ENCODE measurements around the gene B3GNT3. TPM values are rescaled to one million over a fixed set of nuclear protein-coding genes. Genes with fewer than 3 reads are reported as not detected.
A peak's percentile ranks its signal among the peaks of the same experiment; 100 is the strongest.

The B3GNT3 gene
- total and polyA plus RNA-seq, 2 of the 13 experiments (the other 11 are each of a cell fraction or from before 2014, with no cell fraction given): 0.86 to 4.0 TPM

DNA sequence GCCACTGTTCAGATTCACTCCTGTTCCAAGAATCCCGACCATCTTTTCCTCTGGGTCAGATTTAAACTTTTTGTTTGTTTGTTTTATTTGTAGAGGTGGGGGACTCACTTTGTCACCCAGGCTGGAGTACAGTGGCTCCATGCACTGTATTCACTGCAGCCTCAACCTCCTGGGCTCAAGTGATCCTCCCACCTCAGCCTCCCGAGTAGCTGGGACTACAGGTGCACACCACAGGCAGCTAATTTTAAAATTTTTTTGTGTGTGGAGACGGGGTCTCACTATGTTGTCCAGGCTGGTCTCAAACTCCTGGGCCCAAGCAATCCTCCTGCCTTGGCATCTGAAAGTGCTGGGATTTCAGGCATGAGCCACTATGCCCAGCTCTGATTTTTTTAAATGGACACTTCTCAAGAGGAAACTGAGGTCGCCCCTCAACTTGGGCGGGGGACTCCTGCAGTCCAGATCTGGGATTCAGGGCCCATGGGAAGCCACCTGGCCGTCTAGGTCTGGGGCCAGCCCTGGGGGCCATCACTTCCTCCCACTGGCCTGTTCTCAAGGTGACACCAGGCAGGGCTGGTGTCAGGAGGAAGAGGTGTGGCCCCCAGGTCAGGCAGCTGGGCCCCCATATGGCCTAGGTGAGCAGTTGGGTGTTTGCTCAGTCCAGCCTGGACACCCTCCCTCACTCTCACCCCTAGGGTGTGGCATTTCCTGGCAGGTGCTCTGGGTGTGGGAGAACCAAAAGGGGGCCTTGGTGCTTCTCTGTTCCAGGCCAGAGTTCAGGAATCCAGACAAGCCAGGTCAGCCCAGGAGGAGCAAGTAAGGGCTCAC, 1.3 kb downstream of the B3GNT3 start (continued):
- TF ChIP-seq ZNF776 (CRISPR knock-in tag; IDR thresholded peaks at IDR 0.05): no peak
- TF ChIP-seq MATR3 (CRISPR knock-in tag; IDR thresholded peaks at IDR 0.05): no peak
- no peak for TF ChIP-seq CCDC6 (CRISPR knock-in tag; IDR thresholded peaks at IDR 0.05)
- TF ChIP-seq SOX5 (CRISPR knock-in tag; IDR thresholded peaks at IDR 0.05; ENCODE audit: borderline replicate concordance): peak; percentile 33; the same call in 1 of the 2 replicates
- no peak for TF ChIP-seq EZH2 (conservative IDR thresholded peaks at IDR 0.05; ENCODE audit: low read depth, low read length)
- TF ChIP-seq NCOR1 (IDR thresholded peaks at IDR 0.05; ENCODE audit: borderline replicate concordance, low read length): no peak
- TF ChIP-seq SOX13 (IDR thresholded peaks at IDR 0.05): no peak
- TF ChIP-seq SOX13 (CRISPR knock-in tag; conservative IDR thresholded peaks at IDR 0.05 in 1 of 2, IDR thresholded peaks at IDR 0.05 in 1 of 2): 0 out of 4 replicates have a peak, but pooled peaks of 1 of the 2 experiments have one; percentile 10
- no peak for TF ChIP-seq NR3C1 (CRISPR knock-in tag; IDR thresholded peaks at IDR 0.05)
- TF ChIP-seq SP4 (CRISPR knock-in tag; IDR thresholded peaks at IDR 0.05): peak; percentile 40; the same call in 1 of the 2 replicates
- TF ChIP-seq ZNF296 (CRISPR knock-in tag; conservative IDR thresholded peaks at IDR 0.05): no peak
- TF ChIP-seq, protein P1, sequence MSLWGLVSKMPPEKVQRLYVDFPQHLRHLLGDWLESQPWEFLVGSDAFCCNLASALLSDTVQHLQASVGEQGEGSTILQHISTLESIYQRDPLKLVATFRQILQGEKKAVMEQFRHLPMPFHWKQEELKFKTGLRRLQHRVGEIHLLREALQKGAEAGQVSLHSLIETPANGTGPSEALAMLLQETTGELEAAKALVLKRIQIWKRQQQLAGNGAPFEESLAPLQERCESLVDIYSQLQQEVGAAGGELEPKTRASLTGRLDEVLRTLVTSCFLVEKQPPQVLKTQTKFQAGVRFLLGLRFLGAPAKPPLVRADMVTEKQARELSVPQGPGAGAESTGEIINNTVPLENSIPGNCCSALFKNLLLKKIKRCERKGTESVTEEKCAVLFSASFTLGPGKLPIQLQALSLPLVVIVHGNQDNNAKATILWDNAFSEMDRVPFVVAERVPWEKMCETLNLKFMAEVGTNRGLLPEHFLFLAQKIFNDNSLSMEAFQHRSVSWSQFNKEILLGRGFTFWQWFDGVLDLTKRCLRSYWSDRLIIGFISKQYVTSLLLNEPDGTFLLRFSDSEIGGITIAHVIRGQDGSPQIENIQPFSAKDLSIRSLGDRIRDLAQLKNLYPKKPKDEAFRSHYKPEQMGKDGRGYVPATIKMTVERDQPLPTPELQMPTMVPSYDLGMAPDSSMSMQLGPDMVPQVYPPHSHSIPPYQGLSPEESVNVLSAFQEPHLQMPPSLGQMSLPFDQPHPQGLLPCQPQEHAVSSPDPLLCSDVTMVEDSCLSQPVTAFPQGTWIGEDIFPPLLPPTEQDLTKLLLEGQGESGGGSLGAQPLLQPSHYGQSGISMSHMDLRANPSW (CRISPR knock-in tag; IDR thresholded peaks at IDR 0.05; ENCODE audit: borderline replicate concordance): no peak; the same call in 1 of the 2 replicates
- TF ChIP-seq SMC3 (IDR thresholded peaks at IDR 0.05; ENCODE audit: low read length): no peak
- TF ChIP-seq, protein P2, sequence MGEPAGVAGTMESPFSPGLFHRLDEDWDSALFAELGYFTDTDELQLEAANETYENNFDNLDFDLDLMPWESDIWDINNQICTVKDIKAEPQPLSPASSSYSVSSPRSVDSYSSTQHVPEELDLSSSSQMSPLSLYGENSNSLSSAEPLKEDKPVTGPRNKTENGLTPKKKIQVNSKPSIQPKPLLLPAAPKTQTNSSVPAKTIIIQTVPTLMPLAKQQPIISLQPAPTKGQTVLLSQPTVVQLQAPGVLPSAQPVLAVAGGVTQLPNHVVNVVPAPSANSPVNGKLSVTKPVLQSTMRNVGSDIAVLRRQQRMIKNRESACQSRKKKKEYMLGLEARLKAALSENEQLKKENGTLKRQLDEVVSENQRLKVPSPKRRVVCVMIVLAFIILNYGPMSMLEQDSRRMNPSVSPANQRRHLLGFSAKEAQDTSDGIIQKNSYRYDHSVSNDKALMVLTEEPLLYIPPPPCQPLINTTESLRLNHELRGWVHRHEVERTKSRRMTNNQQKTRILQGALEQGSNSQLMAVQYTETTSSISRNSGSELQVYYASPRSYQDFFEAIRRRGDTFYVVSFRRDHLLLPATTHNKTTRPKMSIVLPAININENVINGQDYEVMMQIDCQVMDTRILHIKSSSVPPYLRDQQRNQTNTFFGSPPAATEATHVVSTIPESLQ (CRISPR knock-in tag; conservative IDR thresholded peaks at IDR 0.05): no peak
- TF ChIP-seq EP300 (IDR thresholded peaks at IDR 0.05; ENCODE audit: low read depth in 2 of 2, low read length in 2 of 2): peak in 1 of 2 experiments; percentile 24; a peak in 1 of 4 replicates
- TF ChIP-seq EP300 (CRISPR knock-in tag; IDR thresholded peaks at IDR 0.05; ENCODE audit: borderline replicate concordance): no peak
- TF ChIP-seq, protein P3, sequence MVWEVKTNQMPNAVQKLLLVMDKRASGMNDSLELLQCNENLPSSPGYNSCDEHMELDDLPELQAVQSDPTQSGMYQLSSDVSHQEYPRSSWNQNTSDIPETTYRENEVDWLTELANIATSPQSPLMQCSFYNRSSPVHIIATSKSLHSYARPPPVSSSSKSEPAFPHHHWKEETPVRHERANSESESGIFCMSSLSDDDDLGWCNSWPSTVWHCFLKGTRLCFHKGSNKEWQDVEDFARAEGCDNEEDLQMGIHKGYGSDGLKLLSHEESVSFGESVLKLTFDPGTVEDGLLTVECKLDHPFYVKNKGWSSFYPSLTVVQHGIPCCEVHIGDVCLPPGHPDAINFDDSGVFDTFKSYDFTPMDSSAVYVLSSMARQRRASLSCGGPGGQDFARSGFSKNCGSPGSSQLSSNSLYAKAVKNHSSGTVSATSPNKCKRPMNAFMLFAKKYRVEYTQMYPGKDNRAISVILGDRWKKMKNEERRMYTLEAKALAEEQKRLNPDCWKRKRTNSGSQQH (CRISPR knock-in tag; IDR thresholded peaks at IDR 0.05; ENCODE audit: low read depth): no peak
- TF ChIP-seq, protein P4, sequence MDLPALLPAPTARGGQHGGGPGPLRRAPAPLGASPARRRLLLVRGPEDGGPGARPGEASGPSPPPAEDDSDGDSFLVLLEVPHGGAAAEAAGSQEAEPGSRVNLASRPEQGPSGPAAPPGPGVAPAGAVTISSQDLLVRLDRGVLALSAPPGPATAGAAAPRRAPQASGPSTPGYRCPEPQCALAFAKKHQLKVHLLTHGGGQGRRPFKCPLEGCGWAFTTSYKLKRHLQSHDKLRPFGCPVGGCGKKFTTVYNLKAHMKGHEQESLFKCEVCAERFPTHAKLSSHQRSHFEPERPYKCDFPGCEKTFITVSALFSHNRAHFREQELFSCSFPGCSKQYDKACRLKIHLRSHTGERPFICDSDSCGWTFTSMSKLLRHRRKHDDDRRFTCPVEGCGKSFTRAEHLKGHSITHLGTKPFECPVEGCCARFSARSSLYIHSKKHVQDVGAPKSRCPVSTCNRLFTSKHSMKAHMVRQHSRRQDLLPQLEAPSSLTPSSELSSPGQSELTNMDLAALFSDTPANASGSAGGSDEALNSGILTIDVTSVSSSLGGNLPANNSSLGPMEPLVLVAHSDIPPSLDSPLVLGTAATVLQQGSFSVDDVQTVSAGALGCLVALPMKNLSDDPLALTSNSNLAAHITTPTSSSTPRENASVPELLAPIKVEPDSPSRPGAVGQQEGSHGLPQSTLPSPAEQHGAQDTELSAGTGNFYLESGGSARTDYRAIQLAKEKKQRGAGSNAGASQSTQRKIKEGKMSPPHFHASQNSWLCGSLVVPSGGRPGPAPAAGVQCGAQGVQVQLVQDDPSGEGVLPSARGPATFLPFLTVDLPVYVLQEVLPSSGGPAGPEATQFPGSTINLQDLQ (CRISPR knock-in tag; IDR thresholded peaks at IDR 0.05): no peak
- TF ChIP-seq KMT2B (CRISPR knock-in tag; IDR thresholded peaks at IDR 0.05): no peak
- no peak for TF ChIP-seq ZFY (CRISPR knock-in tag; IDR thresholded peaks at IDR 0.05)
- no peak for TF ChIP-seq GZF1 (CRISPR knock-in tag; IDR thresholded peaks at IDR 0.05)
- peak; percentile 75 for TF ChIP-seq SAP130 (CRISPR knock-in tag; IDR thresholded peaks at IDR 0.05; ENCODE audit: low read depth)

Measured in HepG2 (cell line).